Liver (tissue), 9 donors: ENCODE data around the gene CNTROB. TPM values are rescaled to one million over a fixed set of nuclear protein-coding genes. Genes with fewer than 3 reads are reported as not detected.

Experiments used
- DNase-seq: peaks from one replicate; pipeline ENCODE4 v3.0.0-alpha.2; 2017; ENCODE audit warnings: low spot score
- H3K27ac ChIP-seq, 2 donors: one replicate each; pipeline ENCODE4 v1.7.0; 2013; ENCODE audit warnings: inconsistent platforms in 2 of 2, low read length in 2 of 2, control low read depth in 1 of 2, low read depth in 1 of 2, mild to moderate bottlenecking in 1 of 2
- H3K27me3 ChIP-seq, 4 donors: one replicate each; pipeline versions ENCODE4 v1.6.1 to v1.7.0; 2013; ENCODE audit warnings: low read length in 3 of 4, inconsistent platforms in 1 of 4, mild to moderate bottlenecking in 1 of 4, moderate library complexity in 1 of 4; ENCODE audit not compliant: control insufficient read depth in 4 of 4, insufficient read depth in 4 of 4
- H3K36me3 ChIP-seq, 4 donors: one replicate each; pipeline versions ENCODE4 v1.6.1 to v1.7.0; 2013; ENCODE audit warnings: low read length in 3 of 4, mild to moderate bottlenecking in 3 of 4, low read depth in 1 of 4, moderate library complexity in 1 of 4; ENCODE audit not compliant: control insufficient read depth in 4 of 4, insufficient read depth in 3 of 4
- H3K4me1 ChIP-seq, 4 donors: one replicate each; pipeline versions ENCODE4 v1.6.1 to v1.7.0; 2013; ENCODE audit warnings: low read length in 3 of 4, mild to moderate bottlenecking in 3 of 4, moderate library complexity in 1 of 4; ENCODE audit not compliant: control insufficient read depth in 4 of 4, insufficient read depth in 4 of 4
- H3K4me3 ChIP-seq, 3 donors: one replicate each; pipeline versions ENCODE4 v1.6.1 to v1.7.0; 2013; ENCODE audit warnings: low read length in 3 of 3, control low read depth in 1 of 3, low read depth in 1 of 3, mild to moderate bottlenecking in 1 of 3
- H3K9ac ChIP-seq, 2 donors: one replicate each; pipeline ENCODE4 v1.7.0; 2013; ENCODE audit warnings: low read length in 2 of 2, mild to moderate bottlenecking in 2 of 2, moderate library complexity in 2 of 2, control low read depth in 1 of 2, low read depth in 1 of 2
- H3K9me3 ChIP-seq, 4 donors: one replicate each; pipeline versions ENCODE4 v1.6.1 to v1.7.0; 2013; ENCODE audit warnings: low read length in 3 of 4; ENCODE audit not compliant: control insufficient read depth in 4 of 4
- EGR1 ChIP-seq, 2 donors: IDR thresholded peaks; 2 replicates each; pipeline ENCODE4 v1.6.1; 2016 to 2018; ENCODE audit warnings: antibody characterized with exemption in 2 of 2, low read depth in 2 of 2
- FOXA1 ChIP-seq: IDR thresholded peaks from 2 replicates; pipeline ENCODE4 v1.6.1; 2016; ENCODE audit warnings: antibody characterized with exemption
- FOXA2 ChIP-seq: IDR thresholded peaks from 2 replicates; pipeline ENCODE4 v1.6.1; 2016; ENCODE audit warnings: antibody characterized with exemption
- GABPA ChIP-seq, 2 donors: IDR thresholded peaks in 1 of 2; conservative IDR thresholded peaks in 1 of 2; 2 replicates each; pipeline ENCODE4 v1.6.1; 2016; ENCODE audit warnings: antibody characterized with exemption in 2 of 2, mild to moderate bottlenecking in 1 of 2, moderate library complexity in 1 of 2
- HNF4A ChIP-seq, 2 donors: conservative IDR thresholded peaks; 2 replicates each; pipeline ENCODE4 v1.6.1; 2016; ENCODE audit warnings: antibody characterized with exemption in 2 of 2, mild to moderate bottlenecking in 2 of 2
- HNF4G ChIP-seq: IDR thresholded peaks from 2 replicates; pipeline ENCODE4 v1.6.1; 2016; ENCODE audit warnings: antibody characterized with exemption
- JUND ChIP-seq, 2 donors: IDR thresholded peaks; 2 replicates each; pipeline ENCODE4 v1.6.1; 2016; ENCODE audit warnings: antibody characterized with exemption in 2 of 2
- NR2F2 ChIP-seq: IDR thresholded peaks from 2 replicates; pipeline ENCODE4 v1.6.1; 2016; ENCODE audit warnings: antibody characterized with exemption
- RAD21 ChIP-seq, 2 donors: IDR thresholded peaks; 2 replicates each; pipeline ENCODE4 v1.6.1; 2016; ENCODE audit warnings: antibody characterized with exemption in 2 of 2, mild to moderate bottlenecking in 2 of 2
- RXRA ChIP-seq, 2 donors: IDR thresholded peaks; 2 replicates each; pipeline ENCODE4 v1.6.1; 2017 to 2018; ENCODE audit warnings: antibody characterized with exemption in 2 of 2, mild to moderate bottlenecking in 1 of 2
- SP1 ChIP-seq: IDR thresholded peaks from 2 replicates; pipeline ENCODE4 v1.6.1; 2018; ENCODE audit warnings: antibody characterized with exemption, mild to moderate bottlenecking
- TAF1 ChIP-seq: conservative IDR thresholded peaks from 2 replicates; pipeline ENCODE4 v1.6.1; 2016; ENCODE audit warnings: antibody characterized with exemption, mild to moderate bottlenecking
- YY1 ChIP-seq: IDR thresholded peaks from 2 replicates; pipeline ENCODE4 v1.6.1; 2016; ENCODE audit warnings: antibody characterized with exemption, mild to moderate bottlenecking
- WGBS: extraction: QIAGEN DNeasy Blood & Tissue Kit; methylation state at CpG from one replicate; pipeline ENCODE4 v1.1.7; 2013; 5-methylcytosine and 5-hydroxymethylcytosine counted together
- polyA plus RNA-seq, 2 donors: library from polyadenylated mRNA; stranded (reverse) in 1 of 2; unstranded in 1 of 2; fragments of 200-250 nt in 1 of 2; fragments of >200 nt in 1 of 2; fragmentation: Nextera tagmentation in 1 of 2; extraction: Ambion mirVana in 1 of 2; gene quantifications; one replicate each; pipeline versions ENCODE4 v1.2.1 to v1.2.3, GENCODE V29; 2013 to 2015
- total RNA-seq, 2 donors: library from RNA; depleted of rRNA; stranded (reverse); fragments of >200 nt; gene quantifications; one replicate each; pipeline ENCODE4 v1.2.3, GENCODE V29; 2014
- TF ChIP-seq, protein P1 (sequence below): IDR thresholded peaks from 2 replicates; pipeline ENCODE4 v1.6.1; 2016; ENCODE audit warnings: antibody characterized with exemption, mild to moderate bottlenecking
- TF ChIP-seq, protein P2 (sequence below): IDR thresholded peaks from 2 replicates; pipeline ENCODE4 v1.6.1; 2016; ENCODE audit warnings: antibody characterized with exemption
- TF ChIP-seq, protein P3 (sequence below): IDR thresholded peaks from 2 replicates; pipeline ENCODE4 v1.6.1; 2016; ENCODE audit warnings: antibody characterized with exemption
- TF ChIP-seq, protein P4 (sequence below): IDR thresholded peaks from 2 replicates; pipeline ENCODE4 v1.6.1; 2016; ENCODE audit warnings: antibody characterized with exemption
- TF ChIP-seq, protein P5 (sequence below): fragments of 150-350 bp; IDR thresholded peaks from 2 replicates; pipeline ENCODE4 v1.5.1; 2017; ENCODE audit warnings: improper control_type of control experiment, low read depth, low read length; ENCODE audit not compliant: missing input control
- donor health status: healthy.
- donor health status: healthy.
- donor health status: healthy.
- donor health status: healthy.
- donor health status: healthy.

The CNTROB gene
- total and polyA plus RNA-seq, 4 donors: 2.2 to 12.0 (median 8.6) TPM

DNA sequence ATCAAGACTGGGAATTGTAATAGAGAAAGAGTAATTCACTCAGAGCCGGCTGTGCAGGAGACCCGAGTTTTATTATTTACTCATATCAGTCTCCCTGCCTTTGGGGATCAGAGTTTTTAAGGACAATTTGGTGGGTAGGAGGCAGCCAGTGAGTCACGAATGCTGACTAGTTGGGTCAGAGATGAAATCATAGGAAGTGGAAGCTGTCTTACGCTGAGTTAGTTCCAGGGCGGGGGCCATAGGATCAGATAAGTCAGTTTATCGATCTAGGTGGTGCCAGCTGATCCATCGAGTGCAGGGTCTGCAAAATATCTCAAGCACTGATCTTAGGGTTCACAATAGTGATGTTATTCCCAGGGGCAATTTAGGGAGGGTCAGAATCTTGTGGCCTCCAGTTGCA, 50.2 kb downstream of the CNTROB start:
- no peak for DNase-seq
- WGBS: 65% methylated on average over 7 of the region's 7 CpGs
- TF ChIP-seq, protein P1, sequence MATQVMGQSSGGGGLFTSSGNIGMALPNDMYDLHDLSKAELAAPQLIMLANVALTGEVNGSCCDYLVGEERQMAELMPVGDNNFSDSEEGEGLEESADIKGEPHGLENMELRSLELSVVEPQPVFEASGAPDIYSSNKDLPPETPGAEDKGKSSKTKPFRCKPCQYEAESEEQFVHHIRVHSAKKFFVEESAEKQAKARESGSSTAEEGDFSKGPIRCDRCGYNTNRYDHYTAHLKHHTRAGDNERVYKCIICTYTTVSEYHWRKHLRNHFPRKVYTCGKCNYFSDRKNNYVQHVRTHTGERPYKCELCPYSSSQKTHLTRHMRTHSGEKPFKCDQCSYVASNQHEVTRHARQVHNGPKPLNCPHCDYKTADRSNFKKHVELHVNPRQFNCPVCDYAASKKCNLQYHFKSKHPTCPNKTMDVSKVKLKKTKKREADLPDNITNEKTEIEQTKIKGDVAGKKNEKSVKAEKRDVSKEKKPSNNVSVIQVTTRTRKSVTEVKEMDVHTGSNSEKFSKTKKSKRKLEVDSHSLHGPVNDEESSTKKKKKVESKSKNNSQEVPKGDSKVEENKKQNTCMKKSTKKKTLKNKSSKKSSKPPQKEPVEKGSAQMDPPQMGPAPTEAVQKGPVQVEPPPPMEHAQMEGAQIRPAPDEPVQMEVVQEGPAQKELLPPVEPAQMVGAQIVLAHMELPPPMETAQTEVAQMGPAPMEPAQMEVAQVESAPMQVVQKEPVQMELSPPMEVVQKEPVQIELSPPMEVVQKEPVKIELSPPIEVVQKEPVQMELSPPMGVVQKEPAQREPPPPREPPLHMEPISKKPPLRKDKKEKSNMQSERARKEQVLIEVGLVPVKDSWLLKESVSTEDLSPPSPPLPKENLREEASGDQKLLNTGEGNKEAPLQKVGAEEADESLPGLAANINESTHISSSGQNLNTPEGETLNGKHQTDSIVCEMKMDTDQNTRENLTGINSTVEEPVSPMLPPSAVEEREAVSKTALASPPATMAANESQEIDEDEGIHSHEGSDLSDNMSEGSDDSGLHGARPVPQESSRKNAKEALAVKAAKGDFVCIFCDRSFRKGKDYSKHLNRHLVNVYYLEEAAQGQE: no peak
- TF ChIP-seq, protein P2, sequence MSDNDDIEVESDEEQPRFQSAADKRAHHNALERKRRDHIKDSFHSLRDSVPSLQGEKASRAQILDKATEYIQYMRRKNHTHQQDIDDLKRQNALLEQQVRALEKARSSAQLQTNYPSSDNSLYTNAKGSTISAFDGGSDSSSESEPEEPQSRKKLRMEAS: no peak
- TF ChIP-seq JUND (IDR thresholded peaks at IDR 0.05): no peak
- no peak for TF ChIP-seq EGR1 (IDR thresholded peaks at IDR 0.05; ENCODE audit: low read depth in 2 of 2)
- TF ChIP-seq YY1: no peak
- TF ChIP-seq GABPA (IDR thresholded peaks at IDR 0.05 in 1 of 2, conservative IDR thresholded peaks at IDR 0.05 in 1 of 2): no peak
- no peak for TF ChIP-seq HNF4G
- TF ChIP-seq TAF1: no peak
- TF ChIP-seq, protein P3, sequence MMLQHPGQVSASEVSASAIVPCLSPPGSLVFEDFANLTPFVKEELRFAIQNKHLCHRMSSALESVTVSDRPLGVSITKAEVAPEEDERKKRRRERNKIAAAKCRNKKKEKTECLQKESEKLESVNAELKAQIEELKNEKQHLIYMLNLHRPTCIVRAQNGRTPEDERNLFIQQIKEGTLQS: no peak
- no peak for TF ChIP-seq SP1
- TF ChIP-seq HNF4A (conservative IDR thresholded peaks at IDR 0.05): no peak
- no peak for TF ChIP-seq FOXA1
- TF ChIP-seq, protein P4, sequence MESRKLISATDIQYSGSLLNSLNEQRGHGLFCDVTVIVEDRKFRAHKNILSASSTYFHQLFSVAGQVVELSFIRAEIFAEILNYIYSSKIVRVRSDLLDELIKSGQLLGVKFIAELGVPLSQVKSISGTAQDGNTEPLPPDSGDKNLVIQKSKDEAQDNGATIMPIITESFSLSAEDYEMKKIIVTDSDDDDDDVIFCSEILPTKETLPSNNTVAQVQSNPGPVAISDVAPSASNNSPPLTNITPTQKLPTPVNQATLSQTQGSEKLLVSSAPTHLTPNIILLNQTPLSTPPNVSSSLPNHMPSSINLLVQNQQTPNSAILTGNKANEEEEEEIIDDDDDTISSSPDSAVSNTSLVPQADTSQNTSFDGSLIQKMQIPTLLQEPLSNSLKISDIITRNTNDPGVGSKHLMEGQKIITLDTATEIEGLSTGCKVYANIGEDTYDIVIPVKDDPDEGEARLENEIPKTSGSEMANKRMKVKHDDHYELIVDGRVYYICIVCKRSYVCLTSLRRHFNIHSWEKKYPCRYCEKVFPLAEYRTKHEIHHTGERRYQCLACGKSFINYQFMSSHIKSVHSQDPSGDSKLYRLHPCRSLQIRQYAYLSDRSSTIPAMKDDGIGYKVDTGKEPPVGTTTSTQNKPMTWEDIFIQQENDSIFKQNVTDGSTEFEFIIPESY: no peak
- TF ChIP-seq RAD21 (IDR thresholded peaks at IDR 0.05): no peak
- no peak for TF ChIP-seq RXRA (IDR thresholded peaks at IDR 0.05)
- TF ChIP-seq, protein P5, sequence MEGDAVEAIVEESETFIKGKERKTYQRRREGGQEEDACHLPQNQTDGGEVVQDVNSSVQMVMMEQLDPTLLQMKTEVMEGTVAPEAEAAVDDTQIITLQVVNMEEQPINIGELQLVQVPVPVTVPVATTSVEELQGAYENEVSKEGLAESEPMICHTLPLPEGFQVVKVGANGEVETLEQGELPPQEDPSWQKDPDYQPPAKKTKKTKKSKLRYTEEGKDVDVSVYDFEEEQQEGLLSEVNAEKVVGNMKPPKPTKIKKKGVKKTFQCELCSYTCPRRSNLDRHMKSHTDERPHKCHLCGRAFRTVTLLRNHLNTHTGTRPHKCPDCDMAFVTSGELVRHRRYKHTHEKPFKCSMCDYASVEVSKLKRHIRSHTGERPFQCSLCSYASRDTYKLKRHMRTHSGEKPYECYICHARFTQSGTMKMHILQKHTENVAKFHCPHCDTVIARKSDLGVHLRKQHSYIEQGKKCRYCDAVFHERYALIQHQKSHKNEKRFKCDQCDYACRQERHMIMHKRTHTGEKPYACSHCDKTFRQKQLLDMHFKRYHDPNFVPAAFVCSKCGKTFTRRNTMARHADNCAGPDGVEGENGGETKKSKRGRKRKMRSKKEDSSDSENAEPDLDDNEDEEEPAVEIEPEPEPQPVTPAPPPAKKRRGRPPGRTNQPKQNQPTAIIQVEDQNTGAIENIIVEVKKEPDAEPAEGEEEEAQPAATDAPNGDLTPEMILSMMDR: no peak
- TF ChIP-seq NR2F2: no peak
- TF ChIP-seq FOXA2: no peak

More for the DNA sequence above, 50.2 kb downstream of the CNTROB start:
- Histone ChIP-seq H3K4me3 (no peak overlapping the region), H3K27ac (no peak overlapping the region), H3K27me3 (no peaks in the 10 kb centered on the region), H3K9me3 (no peaks in the 10 kb centered on the region), H3K36me3 (no peaks in the 10 kb centered on the region), H3K4me1 (no peaks in the 10 kb centered on the region), H3K9ac (no peak overlapping the region)
